ENCODE measurements around the gene CPEB3. TPM values are rescaled to one million over a fixed set of nuclear protein-coding genes. Genes with fewer than 3 reads are reported as not detected.

Gene CPEB3
- total RNA-seq, 4 donors from 2014 or later: 12.3 to 18.4 (median 12.7) TPM

- Histone ChIP-seq H3K36me3 (no peaks in the 10 kb centered on the region), H3K27me3 (no peaks in the 10 kb centered on the region), H3K4me1 (peaks cover under 1 to 2% of the 10 kb centered on the region in 2 donors), H3K27ac (no peak overlapping the region), H3K4me3 (replicated peaks in 1 of 3) (no peak overlapping the region), H3K9me3 (no peaks in the 10 kb centered on the region)
- TF ChIP-seq POLR2A (IDR thresholded peaks at IDR 0.05): no peak
- TF ChIP-seq, protein P1, sequence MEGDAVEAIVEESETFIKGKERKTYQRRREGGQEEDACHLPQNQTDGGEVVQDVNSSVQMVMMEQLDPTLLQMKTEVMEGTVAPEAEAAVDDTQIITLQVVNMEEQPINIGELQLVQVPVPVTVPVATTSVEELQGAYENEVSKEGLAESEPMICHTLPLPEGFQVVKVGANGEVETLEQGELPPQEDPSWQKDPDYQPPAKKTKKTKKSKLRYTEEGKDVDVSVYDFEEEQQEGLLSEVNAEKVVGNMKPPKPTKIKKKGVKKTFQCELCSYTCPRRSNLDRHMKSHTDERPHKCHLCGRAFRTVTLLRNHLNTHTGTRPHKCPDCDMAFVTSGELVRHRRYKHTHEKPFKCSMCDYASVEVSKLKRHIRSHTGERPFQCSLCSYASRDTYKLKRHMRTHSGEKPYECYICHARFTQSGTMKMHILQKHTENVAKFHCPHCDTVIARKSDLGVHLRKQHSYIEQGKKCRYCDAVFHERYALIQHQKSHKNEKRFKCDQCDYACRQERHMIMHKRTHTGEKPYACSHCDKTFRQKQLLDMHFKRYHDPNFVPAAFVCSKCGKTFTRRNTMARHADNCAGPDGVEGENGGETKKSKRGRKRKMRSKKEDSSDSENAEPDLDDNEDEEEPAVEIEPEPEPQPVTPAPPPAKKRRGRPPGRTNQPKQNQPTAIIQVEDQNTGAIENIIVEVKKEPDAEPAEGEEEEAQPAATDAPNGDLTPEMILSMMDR (IDR thresholded peaks at IDR 0.05): no peak
- intact Hi-C loops (cut with DNase I): no loop called here
- no peak for DNase-seq
- WGBS, 2 donors: 93 to 100% methylated on average over 2 of the region's 2 CpGs
These were observed 42.3 kb downstream of the CPEB3 start for GRCh38 chr10:92248566-92248965.

DNA sequence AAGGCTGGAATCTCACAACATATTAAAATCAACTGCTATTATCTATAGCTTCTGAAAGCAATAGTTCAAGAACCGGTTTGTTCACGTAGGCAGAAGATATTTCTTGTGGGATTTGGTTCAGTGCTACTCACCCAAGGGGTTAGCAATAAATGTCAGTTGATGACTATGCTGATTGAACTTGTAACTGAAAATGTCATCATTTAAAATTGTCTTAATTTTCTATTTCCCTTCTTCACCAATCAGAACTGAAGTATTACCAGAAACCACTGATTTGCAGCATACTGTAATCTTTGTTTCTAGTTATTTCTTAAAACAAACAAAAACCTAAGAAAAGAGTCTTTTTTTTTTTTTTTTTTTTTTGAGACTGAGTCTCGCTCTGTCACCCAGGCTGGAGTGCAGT is 46.1 kb downstream of the CPEB3 start:
- DNase-seq: no peak
- H3K27ac ChIP-seq: no peak overlapping the region
- no peak overlapping the region for H3K4me3 ChIP-seq (replicated peaks in 1 of 3)
- H3K36me3 ChIP-seq: no peaks in the 10 kb centered on the region
- H3K4me1 ChIP-seq: peaks cover 12 to 19% of the 10 kb centered on the region in 2 donors
- no peaks in the 10 kb centered on the region for H3K27me3 ChIP-seq
- no peak for TF ChIP-seq POLR2A (IDR thresholded peaks at IDR 0.05)
- TF ChIP-seq, protein P1 (IDR thresholded peaks at IDR 0.05): no peak
- WGBS, 2 donors: 76 to 79% methylated on average over 3 of the region's 3 CpGs
- intact Hi-C loops (cut with DNase I): no loop called here
- H3K9me3 ChIP-seq: no peaks in the 10 kb centered on the region

DNA sequence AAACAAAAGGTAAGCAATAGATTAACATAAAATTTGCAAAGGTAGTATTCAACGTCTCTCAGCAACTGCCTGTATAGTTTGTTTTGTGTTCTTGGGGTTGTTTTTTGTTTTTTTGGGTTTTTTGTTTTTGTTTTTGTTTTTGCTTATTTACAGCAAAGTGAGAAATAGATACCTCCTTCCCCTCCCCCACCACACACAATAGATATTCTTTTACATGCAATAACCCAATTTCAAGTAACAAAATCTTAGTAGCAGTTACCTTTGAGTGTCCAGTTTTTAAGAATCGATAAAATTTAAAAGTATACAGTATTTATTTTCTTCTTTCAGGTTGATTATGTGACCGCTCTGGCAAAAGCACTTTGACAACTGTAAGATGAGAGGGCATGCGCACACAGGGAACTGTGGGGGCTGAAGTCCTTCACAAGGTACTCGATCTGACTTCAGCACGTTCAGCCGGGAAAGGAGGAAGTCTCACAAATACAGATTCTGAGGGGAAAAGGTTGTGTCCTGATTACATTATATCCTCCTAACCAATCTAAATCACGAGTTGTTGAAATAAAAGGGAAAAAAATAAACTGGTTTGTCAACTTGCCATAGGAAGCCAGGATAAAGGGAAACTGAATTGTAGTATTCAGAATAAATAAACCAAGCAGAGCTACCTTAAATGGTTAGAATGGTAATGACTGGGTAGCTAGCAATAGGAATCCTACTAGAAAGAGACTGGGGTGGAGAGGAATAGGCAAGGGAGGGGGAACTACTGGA is 47.8 kb downstream of the CPEB3 start:
- DNase-seq: peak; percentile 71 to 76
- intact Hi-C loops (cut with DNase I): no loop called here
- H3K27me3 ChIP-seq: no peaks in the 10 kb centered on the region
- H3K27ac ChIP-seq: peak overlapping the region; percentile 1 to 57 (median 36)
- WGBS, 2 donors: 6 to 14% methylated on average over 8 of the region's 8 CpGs
- TF ChIP-seq POLR2A (IDR thresholded peaks at IDR 0.05): peak in 1 of 2 donors; percentile 29
- TF ChIP-seq, protein P1 (IDR thresholded peaks at IDR 0.05): no peak
- H3K36me3 ChIP-seq: no peaks in the 10 kb centered on the region
- peak overlapping the region in 2 of 3 donors; percentile 16 to 17 for H3K4me3 ChIP-seq (replicated peaks in 1 of 3)
- peaks cover 12 to 20% of the 10 kb centered on the region in 2 donors for H3K4me1 ChIP-seq
- no peaks in the 10 kb centered on the region for H3K9me3 ChIP-seq

- intact Hi-C loops (cut with DNase I): no loop called here
- H3K36me3 ChIP-seq: no peaks in the 10 kb centered on the region
- DNase-seq: no peak
- H3K27ac ChIP-seq: no peak overlapping the region
- 54 to 64% methylated on average over 2 of the region's 2 CpGs for WGBS, 2 donors
- no peaks in the 10 kb centered on the region for H3K9me3 ChIP-seq
- no peak overlapping the region for H3K4me3 ChIP-seq (replicated peaks in 1 of 3)
- TF ChIP-seq POLR2A (IDR thresholded peaks at IDR 0.05): no peak
- TF ChIP-seq, protein P1 (IDR thresholded peaks at IDR 0.05): no peak
- H3K27me3 ChIP-seq: no peaks in the 10 kb centered on the region
- peaks cover 12 to 23% of the 10 kb centered on the region in 2 donors for H3K4me1 ChIP-seq
These were observed 48.5 kb downstream of the CPEB3 start for GRCh38 chr10:92242380-92242779.

DNA sequence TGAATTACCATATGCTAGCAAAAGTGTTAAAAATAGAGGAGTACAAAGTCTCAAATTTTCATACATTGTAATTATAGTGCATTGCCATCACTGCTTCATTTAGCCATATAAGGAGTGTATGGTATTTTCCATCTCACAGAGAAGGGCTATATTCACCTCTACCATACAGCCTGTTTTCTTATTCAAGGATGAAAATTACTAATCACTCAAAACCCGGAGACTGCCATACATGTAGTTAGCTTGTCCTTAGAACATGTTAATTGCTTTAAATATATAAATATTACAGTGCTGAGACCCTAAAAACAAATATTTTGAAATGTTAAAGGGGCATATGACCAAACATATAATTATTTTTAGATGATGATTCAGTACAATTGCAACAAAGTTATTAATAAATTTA is 49.4 kb downstream of the CPEB3 start:
- H3K4me1 ChIP-seq: peaks cover 12 to 23% of the 10 kb centered on the region in 2 donors

More for the DNA sequence above, 49.4 kb downstream of the CPEB3 start:
- H3K36me3 ChIP-seq: no peaks in the 10 kb centered on the region
- H3K4me3 ChIP-seq (replicated peaks in 1 of 3): no peak overlapping the region
- intact Hi-C loops (cut with DNase I): no loop called here
- TF ChIP-seq, protein P1 (IDR thresholded peaks at IDR 0.05): no peak
- no peak for TF ChIP-seq POLR2A (IDR thresholded peaks at IDR 0.05)
- no peaks in the 10 kb centered on the region for H3K27me3 ChIP-seq
- no peak for DNase-seq
- 56 to 65% methylated on average over 1 of the region's 1 CpG for WGBS, 2 donors
- H3K27ac ChIP-seq: peak overlapping the region; percentile 81 to 95 (median 90)
- H3K9me3 ChIP-seq: no peaks in the 10 kb centered on the region

Data from thyroid gland (tissue), 4 donors.